Stimulated activated CD8-positive, alpha-beta memory T cell treated with anti-CD3 and anti-CD28 coated beads, Interleukin-12 subunit alpha, Interleukin-12 subunit beta, amount 100 ng/mL, for 24 hours (primary cell): ENCODE measurements around the gene SH3BP5L.
A peak's percentile ranks its signal among the peaks of the same experiment; 100 is the strongest.
"Not testable (repeated sequence)": the region's sequence is repeated elsewhere in the genome, so short reads cannot be mapped to it uniquely, and the experiment has no call there.

Experiments used
- DNase-seq: peaks from one replicate; pipeline ENCODE4 v3.0.0-alpha.2; 2020; ENCODE audit errors: extremely low read depth

Gene SH3BP5L

DNA sequence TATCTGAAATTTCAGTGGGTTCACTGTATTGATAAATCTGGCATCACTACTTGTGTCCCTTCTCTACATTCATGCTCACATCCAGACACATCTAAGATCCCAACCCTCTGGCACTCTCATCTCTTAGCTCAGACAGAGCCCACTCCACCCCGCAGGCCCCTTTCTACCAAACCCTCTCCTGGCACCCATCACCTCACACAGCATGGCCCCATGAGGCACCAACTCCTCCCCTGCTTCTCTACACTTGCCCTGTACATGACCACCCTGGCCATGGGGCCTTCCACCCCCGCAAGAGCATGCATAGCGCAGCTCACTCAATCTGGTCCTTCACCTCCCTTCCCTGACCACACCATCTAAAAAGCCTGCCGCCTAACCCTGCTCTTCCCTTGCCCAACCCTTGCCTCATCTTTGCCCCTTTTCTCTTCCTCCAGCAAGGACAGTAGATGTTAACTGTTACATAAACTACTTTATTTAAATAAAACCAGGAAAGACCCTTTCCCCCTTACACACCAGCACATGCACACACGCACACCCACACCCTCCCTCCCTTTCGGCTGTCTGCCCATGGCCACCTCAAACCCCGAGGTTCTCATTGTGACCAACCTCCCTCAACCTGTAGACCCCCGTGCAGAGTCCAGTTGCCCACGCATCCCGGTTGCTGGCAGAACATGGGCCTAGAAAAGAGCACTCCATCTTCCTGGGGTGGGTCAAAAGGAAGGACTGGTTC lies 15.6 kb downstream of the SH3BP5L start:
- no peak for DNase-seq

DNA sequence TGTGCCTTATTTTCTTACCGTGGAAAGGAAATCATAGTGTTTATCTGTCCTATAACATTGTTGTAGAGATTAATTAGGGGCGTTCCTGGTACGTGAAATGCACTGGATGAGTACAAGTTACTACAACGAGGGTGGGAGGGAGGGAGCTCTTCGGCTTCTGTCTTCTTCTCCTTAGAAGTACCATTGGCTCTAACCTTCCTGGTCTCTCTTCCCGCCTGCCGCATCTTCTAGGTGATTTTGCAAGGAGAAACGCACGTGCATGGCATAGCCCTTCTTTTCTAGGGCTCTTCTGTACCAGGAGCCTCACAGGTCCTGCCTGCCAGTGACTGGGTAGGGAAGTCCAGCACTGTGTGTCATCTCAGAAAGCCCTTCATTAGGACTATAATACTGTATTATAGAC lies 16.8 kb downstream of the SH3BP5L start:
- no peak for DNase-seq

- peak; percentile 10 for DNase-seq
Measured at GRCh38 chr1:248807067-248807737, 18.5 kb downstream of the SH3BP5L start.

DNA sequence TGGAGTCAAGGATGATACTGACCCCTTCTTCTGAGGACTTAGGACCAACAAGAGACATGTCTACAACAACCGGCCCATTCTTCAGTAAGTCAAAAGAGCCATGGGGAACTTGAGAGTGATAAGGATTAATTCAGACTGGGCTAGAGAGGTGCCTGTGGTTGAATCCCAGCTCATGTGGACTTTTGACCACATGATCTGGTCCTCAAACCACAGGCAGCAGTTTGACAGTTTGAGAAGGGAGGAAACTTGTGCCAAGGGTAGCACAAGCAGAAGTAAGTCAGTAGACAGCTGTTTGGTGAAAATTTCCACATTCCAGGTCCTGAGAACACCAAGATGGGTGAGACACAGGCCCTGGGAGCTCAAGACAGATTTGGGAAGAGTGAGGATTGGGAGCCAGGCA lies 19.8 kb downstream of the SH3BP5L start:
- DNase-seq: no peak

GRCh38 chr1:248804771-248805681 lies 20.7 kb downstream of the SH3BP5L start:
- no peak for DNase-seq

DNA sequence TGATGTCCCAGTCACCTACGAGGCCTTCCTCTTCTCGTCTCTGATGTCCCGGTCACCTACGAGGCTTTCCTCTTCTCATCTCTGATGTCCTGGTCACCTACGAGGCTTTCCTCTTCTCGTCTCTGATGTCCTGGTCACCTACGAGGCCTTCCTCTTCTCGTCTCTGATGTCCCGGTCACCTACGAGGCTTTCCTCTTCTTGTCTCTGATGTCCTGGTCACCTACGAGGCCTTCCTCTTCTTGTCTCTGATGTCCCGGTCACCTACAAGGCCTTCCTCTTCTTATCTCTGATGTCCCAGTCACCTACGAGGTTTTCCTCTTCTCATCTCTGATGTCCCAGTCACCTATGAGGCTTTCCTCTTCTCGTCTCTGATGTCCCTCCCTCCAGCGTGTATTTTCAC lies 22.2 kb downstream of the SH3BP5L start:
- not testable (repeated sequence) for DNase-seq

DNA sequence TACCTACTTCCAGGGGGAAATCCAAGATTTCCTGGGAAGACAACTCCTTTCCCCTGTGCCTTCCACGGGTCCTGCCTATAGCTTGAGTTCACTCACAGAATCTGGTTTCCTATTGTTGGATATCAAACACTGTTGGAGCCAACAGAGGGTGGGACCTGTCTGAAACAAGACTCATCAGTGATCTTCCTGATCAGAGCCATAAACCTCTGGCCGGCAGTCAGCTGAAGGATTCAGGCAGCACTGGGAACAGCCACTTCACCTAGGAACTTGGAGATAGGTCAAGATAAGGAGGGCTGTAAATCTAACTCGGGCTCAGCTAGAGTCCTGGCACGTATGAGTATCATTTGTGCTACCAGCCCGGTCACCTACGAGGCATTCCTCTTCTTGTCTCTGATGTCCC lies 23.3 kb downstream of the SH3BP5L start:
- no peak for DNase-seq

- no peak for DNase-seq
Measured at GRCh38 chr1:248800459-248800858, 25.3 kb downstream of the SH3BP5L start.

DNA sequence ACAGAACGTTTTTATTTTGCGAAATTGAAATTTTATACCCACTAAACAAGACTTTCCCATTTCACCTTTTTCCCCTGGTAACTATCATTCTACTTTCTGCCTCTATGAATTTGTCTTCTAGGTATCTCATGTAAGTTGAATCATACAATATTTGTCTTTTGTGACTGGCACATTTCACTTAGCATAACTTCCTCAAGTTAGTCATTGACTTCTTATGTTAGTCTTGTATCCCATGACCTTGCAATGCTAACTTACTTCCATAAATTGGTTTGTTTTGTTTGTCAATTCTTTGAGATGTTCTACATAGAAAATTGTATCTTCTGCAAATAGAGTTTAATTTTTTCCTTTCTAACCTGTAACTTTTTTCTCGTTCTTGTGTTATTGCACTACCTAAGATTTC lies 26.9 kb downstream of the SH3BP5L start:
- no peak for DNase-seq

DNA sequence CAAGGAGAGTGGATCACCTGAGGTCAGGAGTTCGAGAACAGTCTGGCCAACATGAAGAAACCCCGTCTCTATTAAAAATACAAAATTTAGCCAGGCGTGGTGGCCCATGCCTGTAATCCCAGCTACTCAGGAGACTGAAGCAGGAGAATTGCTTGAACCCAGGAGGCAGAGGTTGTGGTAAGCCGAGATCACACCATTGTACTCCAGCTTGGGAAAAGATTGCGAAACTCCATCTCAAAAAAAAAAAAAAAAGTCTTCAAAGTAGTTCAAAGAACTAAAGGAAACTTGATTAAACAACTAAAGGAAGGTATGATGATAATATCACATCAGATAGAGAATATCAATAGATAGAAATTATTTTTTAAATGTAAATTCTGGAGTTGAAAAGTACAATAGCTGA lies 31.1 kb downstream of the SH3BP5L start:
- not testable (repeated sequence) for DNase-seq

GRCh38 chr1:248793592-248793991 lies 32.1 kb downstream of the SH3BP5L start:
- DNase-seq: no peak

GRCh38 chr1:248792342-248792741 lies 33.4 kb downstream of the SH3BP5L start:
- DNase-seq: no peak

DNA sequence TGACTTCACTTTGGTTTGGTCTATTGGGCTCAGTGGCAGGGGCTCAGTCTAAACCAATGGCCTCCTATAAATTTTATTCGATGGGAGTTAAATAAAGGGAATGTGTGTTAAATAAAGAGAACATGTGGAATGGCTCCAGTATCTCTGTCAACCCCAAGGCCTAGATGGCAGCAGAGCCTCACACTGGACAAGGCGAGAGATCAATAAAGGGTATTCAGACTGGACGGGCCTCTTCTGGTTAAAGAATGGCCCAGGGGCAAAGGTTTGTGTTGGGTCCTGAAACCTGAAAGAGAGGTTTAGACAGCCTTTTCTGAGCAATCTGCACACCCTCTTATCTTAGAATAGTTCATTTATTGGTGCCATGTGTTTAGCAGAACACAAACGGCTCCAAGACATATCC lies 34.7 kb downstream of the SH3BP5L start:
- DNase-seq: no peak

DNA sequence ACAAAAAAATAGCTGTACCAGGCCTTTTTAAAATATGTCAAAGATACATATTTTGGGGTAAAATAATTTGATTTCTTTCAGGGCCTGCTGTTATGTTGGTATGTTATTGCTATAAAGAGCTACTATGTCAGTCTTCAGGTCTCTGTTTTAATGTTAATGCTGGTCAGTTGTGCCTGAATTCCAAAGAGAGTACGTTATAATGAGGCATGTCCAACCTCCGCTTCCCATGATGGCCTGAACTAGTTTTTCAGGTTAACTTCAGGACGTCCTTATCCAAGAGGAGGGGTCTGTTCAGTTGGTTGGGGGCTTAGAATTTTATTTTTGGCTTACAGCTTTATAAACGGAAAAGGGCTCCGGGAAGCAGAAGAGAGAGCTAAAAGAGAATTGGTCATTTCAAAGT lies 35.3 kb downstream of the SH3BP5L start:
- no peak for DNase-seq

DNA sequence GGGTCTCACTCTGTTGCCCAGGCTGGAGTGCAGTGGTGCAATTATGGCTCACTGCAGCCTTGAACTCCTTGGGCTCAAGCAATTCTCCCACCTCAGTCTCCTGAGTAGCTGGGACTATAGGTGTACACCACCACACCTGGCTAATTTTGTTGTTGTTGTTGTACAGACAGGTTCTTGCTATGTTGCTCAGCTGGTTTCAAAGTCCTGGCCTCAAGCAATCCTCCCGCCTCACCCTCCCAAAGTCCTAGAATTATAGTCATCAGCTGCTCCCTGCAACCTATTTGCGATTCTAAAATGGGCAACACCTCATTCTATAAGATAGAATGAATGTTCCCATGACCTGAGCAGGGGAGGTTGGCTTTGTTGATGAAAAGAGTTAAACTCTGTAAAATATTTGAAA lies 36.4 kb downstream of the SH3BP5L start:
- not testable (repeated sequence) for DNase-seq

- DNase-seq: no peak
Measured at GRCh38 chr1:248788327-248788726, 37.4 kb downstream of the SH3BP5L start.

DNA sequence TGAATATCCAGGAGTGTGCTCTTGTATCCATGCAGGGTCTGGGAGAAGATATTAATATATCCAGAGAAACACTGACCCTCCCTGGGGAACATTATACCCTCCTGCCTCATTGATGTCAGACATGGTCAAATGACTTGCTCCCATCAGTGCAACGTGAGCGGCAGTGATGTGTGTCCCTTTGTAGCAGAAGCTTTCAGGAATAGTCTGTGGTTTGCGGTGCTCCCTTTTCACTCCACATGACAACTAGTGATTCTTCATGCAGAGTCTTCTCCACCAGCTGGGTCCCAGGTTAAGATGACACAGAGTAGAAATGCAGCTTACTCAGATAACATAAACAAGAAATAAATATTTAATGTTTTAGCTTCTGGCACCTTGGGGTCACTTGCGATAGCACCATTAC lies 38.3 kb downstream of the SH3BP5L start:
- no peak for DNase-seq

DNA sequence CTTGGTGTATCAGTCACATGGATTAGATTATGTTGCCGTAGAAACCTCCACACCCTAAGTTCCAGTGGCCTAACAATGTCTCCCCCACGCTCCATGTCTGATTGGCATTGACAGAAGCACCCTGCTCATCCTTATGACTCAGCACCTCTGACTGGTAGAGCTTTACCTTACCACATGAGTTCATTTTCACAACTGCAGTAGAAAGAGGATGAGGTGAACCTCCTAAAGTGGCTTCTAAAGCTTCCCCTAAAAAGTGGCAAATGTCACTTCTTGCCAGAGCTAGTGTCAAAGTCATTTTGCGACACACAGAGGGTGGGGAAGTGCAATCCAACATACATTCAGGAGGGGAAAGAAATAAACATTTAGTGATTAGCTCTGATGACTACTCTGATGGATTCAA lies 39.6 kb downstream of the SH3BP5L start:
- DNase-seq: no peak

DNA sequence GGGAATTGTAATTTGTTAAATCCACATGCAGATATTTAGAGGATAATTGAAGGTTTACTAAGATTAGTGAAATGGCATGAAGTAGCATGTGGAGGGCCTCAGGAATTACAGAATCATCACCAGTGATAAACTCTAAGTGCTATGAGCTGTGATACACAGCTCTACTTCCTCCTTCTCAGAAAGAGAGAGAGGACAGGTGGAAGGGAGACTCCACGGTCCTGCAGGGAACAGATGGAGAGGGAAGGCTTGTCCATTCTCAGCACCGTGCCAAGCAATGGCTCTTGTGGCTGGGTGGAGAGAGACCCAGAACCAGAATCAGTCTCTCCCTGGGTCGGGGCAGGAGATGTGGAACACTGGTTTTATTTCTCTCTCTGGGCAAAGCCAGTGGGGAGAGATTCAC lies 42.3 kb downstream of the SH3BP5L start:
- no peak for DNase-seq

- DNase-seq: no peak
Measured at GRCh38 chr1:248782416-248783141, 43.1 kb downstream of the SH3BP5L start.

- DNase-seq: no peak
Measured at GRCh38 chr1:248779350-248779749, 46.4 kb downstream of the SH3BP5L start.

- no peak for DNase-seq
Measured at GRCh38 chr1:248778906-248779305, 46.8 kb downstream of the SH3BP5L start.
